ENCODE measurements around the gene EBF3. TPM values are rescaled to one million over a fixed set of nuclear protein-coding genes. Genes with fewer than 3 reads are reported as not detected.

Gene EBF3
- polyA plus RNA-seq, 3 donors = 1.6 to 2.0 (median 1.9) TPM

DNA sequence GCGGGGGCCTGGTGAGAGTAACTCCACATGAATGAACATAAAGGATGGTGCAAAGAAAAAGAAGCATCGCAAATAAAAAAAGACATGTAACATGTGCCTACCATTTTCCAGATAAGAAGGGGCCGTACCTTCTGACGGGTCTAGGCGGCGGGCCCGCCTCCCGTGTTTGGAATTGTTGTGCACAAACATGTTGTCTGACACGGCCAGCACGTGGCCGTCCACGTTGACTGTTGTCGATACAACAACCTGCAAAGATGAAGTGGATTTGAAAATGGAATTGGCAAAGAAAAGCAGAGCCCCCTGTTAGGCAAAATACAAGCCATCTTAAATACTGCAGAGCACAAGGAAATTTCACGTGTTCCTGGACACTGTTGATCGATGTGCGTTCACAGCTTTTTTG lies 90.7 kb downstream of the EBF3 start:
- no peak for DNase-seq

DNA sequence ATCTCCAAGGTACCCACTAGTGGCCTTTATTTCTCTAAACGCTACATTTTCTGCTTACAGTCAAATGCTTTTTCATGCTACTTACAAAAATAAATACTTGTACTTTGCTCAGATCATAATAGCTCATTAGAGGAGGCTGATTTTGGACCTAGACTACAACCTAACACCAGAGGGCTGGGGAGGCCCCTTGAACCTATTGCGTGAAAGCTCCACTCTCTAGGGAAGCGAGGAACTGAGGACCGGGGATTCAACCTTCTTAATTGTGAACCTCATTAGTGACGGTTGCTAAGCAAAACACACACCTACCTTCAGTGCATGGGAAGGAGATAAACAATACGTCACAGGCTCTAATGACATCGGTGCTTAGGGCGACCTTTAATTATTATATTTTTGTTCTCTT lies 92.1 kb downstream of the EBF3 start:
- DNase-seq = no peak

DNA sequence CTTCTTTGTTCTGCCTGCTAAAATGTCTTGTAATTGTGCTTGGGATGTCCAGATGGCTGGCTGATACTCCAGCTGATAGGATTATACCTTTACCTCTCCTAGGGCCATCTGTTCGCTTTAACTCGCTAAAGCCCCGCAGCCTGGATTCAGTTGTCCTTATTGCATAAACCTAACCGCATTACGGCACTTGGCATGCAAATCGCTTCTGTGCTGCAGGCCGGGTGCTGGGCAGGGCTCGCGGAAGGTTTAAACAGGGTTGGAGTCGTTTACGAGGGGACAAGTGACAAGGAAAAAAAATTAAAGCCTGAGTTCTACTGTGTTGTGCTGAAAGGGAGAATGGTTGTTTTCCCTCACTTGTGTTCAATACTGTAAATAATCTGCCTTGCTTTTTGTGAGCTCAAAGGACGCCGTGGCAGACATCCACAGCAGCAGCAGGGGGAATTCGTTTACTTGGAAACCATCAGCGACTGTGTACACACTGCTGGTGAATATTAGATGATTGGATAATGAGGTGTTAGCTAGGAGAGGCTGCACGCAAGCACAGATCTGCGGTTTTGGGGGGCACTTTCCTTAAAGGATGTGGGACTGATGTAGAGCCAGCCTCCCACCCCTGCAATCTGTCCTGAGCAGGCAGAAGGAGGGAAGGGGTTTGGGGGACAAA lies 93.0 kb downstream of the EBF3 start:
- DNase-seq = no peak

DNA sequence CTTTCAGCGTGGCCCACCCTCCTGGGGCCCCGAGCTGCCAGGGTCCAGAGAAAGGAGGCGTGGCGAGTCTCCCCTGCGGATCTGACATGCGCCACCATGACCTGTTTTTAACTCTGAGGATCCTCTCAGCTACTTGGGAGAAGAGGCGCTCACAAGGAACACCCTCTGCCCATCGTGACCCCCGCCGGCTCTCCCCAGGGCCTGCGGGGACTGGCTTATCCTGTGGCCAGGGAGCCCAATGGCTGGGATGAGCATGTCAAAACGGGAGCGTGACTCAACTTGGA lies 93.7 kb downstream of the EBF3 start:
- no peak for DNase-seq

DNA sequence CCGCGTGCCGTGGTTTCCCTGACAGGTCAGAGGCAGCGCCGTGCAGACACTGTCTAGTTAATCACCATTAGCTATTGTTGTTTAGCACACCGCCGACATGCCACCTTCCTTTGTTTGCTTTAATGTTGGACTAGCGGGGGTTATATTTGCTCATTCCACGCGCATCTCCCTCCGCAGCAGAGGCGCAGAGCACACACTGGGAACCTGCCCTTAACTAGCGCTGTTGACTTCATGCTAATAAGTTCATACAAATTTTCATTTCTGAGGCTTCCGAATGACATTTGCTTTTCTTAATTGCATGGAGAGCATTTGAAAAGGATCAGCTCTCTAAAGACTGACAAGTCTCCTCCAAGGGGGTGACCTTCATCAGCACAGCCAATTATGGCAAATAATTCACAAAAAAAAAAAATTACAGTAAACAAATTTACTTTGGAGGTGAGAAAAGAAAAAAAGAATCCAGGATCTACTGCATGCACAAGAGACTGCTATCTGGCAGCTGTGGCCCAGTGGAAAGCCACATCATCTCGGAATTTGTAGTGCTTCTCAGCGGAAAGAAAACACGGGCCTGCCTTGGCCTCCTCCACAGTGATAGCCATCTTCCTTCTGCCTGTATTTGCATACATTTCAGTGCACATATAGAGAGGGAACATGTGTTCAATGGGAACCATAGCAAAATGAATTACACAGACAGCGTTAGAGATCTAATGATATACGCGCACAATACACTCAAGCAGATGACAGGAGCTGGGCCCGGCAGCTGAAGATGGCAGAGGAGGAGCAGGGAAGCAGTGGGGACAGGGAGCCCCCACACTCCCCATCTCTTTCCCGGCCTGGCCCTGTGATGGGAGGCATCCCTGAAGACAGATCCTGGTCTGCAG lies 94.2 kb downstream of the EBF3 start:
- DNase-seq = no peak

DNA sequence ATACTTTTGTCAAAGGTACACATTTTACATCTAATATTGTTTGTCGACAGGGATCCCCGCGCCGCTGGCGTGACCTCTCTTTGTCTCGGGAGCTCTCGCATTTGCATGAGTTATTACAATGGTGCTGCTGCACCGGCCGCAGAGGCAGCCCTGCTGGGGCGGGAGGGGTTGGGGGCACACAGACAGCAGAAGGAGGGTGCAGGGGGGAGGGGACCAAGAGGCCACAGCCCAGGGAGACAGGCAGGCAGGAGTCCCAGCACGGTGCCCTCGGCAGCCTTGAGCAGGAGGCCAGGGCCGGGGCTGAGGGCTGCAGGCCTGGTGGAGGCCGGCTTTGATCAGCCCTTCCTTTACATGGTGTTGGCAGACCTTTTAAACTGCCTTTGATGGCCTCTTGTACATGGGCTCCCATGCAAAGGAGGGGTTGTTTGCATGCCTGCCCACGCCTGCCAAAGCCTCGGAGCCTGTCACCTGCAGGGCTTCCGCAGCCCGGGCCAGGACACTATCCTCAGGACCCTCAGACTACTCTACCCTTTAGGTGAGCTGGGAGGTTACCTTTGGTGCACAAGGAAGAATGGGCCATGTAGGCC lies 95.5 kb downstream of the EBF3 start:
- no peak for DNase-seq

DNA sequence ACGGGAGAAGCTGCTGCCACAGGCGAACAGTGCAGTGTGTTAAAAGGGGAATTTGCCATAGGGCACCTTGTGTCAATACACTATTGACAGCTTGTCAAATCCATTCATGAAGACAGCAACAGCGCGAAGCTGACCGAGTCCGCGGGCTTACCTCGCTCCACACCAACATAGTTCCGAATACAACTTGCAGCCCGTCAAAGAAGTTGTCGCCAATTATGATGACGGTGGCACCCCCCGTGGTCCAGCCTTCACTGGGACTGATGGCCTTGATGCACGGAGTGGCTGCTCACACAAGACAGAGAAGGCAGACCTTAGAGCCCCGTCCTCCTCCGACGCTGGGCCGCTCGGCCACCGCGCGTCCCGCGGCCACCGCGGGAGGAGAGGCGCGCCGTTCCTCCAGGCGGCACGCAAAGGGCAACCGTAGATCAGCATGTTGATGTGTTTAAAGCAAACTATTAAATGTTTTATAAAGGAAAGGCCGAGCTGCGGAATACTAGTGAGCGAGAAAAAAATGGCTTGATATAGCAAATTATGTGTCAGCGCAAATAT lies 96.4 kb downstream of the EBF3 start:
- DNase-seq = no peak

DNA sequence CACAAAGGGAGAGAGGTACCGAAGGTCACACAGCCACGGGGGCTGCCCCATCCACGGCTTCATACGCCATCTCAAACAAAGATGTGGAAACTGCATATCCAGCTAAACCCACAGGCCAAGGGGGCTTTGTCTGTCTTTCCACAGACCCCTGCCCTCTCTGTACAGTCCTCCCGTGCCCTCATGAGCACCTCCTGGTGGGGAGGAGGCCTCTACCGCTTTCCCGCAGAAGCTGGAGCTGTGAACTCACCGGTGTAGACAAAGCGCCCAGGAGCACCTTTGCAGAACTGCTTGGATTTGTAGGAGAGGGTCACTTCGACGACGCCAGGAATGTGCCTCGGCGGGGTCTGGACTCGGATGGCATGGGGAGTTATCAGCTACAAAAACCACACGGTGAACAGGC lies 97.2 kb downstream of the EBF3 start:
- no peak for DNase-seq

DNA sequence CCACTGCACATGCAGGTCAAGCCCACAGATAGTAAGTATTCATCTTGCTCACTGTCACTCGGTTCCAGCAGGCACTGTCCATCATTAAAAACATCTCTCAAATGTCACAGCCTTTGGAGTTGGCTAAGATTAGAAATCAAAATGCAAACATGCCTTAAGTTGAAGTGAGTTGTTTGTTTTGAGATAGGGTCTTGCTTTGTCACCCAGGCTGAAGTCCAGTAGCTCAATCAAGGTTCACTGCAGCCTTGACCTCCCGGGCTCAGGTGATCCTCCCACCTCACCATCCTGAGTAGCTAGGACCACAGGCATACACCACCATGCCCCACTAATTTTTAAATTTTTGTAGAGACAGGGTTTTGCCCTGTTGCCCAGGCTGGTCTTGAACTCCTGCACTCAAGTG lies 98.1 kb downstream of the EBF3 start:
- DNase-seq = no peak

DNA sequence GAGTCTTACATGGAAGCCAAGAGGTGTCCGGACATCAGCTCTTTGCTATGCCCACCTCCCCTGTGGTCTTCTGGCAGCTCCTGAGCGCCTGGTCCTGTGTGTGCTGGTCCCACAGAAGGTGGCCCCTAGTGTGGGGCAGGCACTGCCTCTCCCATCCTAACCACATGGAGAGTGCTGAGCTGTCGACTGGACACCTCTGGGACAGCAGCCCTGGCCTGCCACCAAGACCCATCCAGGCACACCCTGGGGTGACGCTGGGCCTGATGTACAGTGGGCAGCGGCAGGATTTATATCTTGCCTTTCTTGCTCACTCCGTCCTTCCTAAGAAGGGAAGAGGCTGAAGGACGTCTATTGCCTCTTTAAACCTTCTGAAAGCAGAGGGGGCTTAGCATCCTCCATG lies 98.7 kb downstream of the EBF3 start:
- DNase-seq = no peak

DNA sequence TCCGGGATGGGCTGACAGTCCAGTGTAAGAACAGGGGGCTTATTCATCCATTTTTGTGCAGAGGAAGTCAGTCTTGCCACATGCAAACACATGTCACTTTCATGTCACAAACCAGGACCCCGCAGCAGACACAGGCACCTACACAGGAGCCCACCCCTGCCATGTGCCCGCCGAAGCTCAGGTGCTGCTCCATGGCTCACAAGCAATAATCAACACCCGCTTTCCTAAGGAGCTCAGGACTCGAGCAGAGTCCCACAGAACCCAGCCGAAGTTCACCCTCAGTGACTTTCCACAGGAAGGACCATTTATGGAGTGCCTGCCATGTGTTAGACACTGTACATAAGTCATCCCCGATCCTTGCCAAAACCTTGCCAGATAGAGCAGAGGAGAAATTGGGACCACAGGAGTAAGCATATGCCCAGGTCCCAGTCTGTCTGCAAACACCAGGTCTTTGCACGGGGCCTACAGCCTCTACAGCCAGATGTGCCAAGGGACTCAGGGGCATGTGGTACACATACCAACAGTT lies 99.4 kb downstream of the EBF3 start:
- DNase-seq = no peak

DNA sequence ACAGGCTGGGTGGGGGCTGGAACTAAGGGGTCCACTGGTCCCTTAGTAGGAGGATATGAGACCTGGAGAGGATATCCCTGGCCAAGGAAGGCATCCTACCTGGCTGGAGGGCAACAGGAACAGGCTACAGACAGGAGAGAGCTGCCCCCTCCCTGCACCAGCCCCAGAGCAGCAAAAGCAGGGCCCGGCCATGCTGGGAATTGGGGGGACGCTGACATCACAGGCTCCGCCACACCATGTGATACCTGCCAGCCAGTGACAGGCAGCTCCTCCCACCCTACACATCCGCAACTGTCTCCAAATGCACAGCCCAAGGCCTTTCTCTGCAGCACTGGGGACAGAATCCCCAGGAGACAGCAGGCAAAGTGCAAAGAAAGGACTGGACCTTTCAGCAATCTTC lies 100.0 kb downstream of the EBF3 start:
- DNase-seq = no peak

DNA sequence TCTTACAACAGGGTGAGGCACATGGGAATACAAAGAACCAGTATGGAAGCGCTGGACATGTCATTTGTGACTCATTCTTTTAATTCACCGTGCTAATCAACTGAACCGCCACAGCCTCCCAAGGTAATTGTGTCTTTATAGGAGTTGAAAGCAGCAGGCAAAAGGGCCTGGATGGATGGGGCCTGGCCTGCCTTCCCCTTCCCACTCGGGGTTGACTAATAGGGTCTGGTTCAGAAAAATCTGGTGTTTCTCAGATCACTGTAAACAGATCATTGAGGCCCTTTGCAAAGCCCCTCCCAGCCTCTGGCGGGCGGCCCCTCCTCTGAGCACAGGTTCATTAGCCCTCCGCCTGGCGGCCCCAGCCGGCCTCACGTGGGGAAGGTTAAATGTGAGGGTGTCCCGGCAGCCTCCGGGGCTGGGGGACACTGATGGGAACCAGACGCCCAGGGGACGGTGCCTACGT lies 100.8 kb downstream of the EBF3 start:
- DNase-seq = no peak

DNA sequence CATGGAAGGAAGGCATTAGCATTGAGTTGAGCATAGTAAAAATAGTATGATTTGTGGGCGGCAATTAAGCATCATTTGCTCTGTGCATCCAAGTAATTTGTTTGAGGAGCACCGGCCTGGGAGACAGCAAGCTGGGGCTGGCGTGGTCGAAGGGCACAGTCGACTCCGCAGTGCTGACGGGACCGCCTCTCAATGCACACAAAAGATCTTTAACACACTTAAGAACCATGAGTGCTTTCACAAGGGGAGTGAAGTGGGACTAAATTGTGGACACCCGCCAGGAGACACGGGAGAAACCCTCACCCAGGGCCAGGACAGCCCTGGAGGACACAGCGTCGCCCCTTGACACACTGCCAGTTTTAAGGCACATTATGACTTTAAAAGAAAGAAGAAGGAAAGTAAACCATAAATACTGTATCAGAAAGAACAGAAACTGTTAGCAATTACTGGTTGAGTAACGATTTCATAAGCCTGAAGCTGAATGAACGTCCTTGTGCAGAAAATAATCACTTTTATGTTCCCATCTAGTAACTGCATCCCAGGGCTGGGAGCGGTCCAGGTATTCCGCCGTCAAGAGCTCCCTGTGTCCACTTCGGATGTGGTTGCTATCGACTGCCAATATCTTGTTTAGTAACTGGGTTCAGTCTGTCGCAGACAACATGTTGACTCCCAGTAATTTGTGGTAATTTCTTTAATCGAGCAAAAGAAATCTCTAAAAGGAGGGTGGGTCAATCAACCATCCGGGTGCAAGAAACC lies 102.1 kb downstream of the EBF3 start:
- no peak for DNase-seq

DNA sequence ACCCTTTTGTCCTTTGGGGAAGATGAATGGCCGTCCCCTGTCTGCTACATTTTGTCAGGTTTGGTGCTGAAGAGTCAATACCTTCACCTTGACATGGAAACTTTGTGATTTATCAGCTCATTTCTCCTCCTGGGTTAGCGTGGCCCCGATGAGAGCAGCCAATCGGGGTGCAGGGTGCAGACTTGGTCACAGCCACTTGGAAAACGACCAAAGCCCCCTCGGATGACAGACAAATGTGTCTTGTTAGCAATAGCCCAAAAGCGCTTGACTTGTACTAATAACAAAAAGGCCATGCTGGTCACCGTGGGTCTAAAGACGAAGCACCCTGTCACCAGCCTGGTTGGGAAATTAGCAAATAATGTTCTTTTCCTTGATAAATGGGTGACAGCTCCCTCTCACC lies 103.7 kb downstream of the EBF3 start:
- no peak for DNase-seq

DNA sequence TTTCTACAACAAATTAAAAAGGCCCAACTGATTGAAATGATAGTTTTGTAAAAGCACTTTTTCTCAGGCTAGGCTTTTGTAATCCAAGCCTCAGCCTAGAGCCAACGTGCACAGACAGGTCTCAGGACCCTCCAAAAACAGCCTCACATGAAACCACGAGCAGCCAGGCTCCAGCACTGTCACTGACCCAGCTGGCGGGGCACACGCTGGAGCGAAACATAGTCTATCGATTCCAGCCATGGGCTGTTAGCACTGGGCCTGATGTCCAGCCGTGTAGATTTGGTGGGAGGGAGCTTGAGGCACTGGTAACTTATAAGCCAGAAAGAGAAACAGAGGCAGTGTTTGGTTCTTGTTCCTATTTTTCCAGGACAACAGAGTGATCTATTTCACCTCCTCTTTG lies 104.5 kb downstream of the EBF3 start:
- DNase-seq = no peak

DNA sequence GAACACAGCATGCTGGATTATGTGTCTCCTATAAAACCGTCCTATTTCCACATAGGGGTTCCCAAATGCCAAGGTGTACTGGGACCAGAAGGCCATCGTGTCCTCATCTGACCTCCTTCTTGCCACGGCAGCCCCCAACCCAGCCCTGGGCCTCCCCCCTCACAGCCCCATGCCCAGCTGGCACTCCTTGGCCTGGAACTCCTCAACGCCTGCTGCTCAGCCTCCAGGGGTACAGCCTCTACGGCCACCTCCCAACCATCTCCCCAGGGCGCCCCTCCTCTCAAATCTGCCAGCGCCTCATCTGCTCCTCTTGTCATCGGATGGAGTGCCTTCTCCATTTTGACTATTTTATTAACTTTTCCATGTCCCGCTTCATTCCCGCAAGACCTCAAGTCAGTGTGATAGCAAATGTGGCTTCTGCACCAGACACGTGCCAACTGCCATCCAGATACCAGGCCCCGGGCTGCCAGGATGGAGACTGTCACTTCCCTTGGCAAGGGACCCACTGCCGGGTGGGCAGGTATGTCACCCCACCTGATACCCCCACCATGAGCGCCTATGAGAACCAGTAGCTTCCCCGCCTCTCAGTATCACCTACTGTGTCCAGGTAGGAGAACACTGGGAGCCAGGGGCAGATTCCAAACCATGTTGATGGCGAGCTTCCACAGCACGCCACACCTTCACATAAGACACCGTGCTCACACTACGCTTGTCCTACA lies 106.7 kb downstream of the EBF3 start:
- DNase-seq = no peak

DNA sequence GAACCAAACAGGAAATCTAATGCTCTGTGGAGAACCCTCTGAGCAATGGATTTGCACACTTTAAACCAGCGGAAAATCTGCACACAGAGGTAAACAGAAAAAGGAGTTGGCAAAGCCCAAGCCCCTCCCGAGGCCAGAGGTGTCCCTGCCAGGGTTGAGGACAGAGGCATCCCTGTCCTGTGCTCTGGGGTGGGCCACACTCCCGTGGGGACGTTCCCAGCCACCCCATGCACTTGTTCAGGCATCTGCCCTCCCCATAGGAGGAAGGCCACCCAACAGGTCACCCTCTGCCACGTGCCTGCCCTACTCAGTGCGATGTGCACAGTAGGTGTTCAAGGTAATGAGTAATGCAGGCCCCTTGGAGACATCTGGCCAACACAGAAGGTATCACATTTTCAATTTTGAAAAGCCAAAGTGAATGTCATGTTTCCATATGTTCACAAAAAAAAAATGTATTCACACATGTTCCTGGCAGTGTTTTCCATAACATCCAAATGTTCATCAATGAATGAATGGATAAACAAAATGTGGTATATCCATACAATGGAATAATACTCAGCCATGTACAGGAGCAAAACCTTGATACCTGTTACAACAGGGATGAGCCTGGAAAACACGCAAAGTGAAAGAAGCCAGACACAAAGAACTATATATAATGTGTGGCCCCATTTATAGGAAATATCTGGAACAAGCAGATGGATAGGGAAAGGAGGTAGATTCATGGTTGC lies 108.1 kb downstream of the EBF3 start:
- DNase-seq = no peak

DNA sequence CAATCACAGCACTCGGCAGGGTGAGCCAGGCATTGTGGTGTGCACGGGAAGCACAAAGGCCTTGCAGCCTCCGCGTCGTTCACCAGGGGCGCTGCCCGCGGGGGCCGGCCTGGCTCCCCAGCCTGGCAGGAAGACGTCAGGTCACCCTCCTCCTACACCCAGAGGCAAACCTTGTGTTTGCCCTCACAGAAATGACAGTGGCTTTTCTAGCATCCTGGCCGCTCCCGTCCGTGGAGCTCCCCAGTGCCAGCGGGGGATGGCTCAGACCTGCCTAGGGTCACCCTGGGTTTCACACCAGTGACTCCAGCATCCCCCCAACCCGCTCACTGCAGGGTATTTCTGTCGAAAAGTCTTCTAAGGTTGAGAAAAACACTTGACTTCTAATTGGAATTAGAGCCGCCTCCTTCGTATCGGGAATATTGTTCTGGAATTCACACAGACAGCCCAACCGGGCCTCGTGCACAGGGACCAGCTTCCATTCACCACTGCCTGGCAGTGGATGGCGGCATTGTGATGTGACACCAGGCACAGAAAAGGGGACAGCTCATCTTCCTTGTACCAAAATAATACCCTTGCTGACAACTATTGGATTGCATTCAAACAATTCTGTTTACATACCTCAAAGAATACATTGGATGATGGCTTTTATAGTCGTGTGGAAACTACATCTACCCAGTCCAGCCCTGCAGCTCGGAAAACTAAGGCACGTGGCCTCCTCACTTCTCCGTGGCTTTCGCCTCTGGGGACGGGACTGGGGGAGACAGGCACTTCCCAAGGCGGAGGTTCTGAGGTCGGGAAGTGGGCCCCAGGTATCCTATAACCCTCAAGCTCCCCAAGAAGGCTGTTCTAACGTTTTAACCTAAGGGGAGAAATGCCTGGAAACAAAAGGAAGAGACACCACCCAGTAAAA lies 109.0 kb downstream of the EBF3 start:
- no peak for DNase-seq

DNA sequence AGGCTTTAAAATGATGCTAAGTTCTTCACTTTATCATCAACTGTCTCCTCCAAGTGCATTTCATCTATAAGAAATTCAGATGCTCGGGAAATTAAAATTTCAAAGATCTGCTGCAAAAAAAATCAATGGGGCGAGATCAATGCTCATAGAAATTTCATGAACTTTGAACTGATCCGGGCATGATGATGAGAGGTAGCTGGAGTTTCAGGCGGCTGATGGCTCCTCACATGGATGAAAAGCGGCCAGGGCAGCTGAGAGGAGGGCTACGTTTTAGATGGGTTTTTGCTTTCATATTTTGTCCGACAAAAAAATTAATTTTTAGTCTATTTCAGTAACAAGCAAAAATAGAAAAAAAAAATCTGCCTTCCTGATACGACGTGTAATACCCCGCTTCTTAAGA lies 109.9 kb downstream of the EBF3 start:
- no peak for DNase-seq

Data from renal pelvis (tissue), 4 donors.